Gastrocnemius medialis (tissue), 4 donors: ENCODE measurements around the gene TNPO2.

ENCODE experiments used
- CTCF ChIP-seq, 5 experiments: fragments of 450-650 bp in 3 of 5; fragments of 200-600 bp in 2 of 5; sonication (generic) in 2 of 5; IDR thresholded peaks in 4 of 5; conservative IDR thresholded peaks in 1 of 5; 1 replicate in 4 of 5; 2 replicates in 1 of 5; pipeline ENCODE4 v1.5.1; 2016 to 2019; ENCODE audit warnings: antibody characterized with exemption in 5 of 5, mild to moderate bottlenecking in 3 of 5, moderate library complexity in 3 of 5
- POLR2A ChIP-seq, 2 donors: fragments of 450-650 bp; IDR thresholded peaks; one replicate each; pipeline ENCODE4 v1.6.1; 2017; ENCODE audit warnings: antibody characterized with exemption in 2 of 2, mild to moderate bottlenecking in 2 of 2, moderate library complexity in 2 of 2

GRCh38 chr19:12668932-12669269 is 54.8 kb downstream of the TNPO2 start:
- TF ChIP-seq CTCF (IDR thresholded peaks at IDR 0.05 in 4 of 5, conservative IDR thresholded peaks at IDR 0.05 in 1 of 5) = no peak
- no peak for TF ChIP-seq POLR2A (IDR thresholded peaks at IDR 0.05)
